ENCODE data around the gene CIB4.
"Not testable (repeated sequence)": the region's sequence is repeated elsewhere in the genome, so short reads cannot be mapped to it uniquely, and the experiment has no call there.

Gene CIB4

GRCh38 chr2:26668041-26668440, 26.9 kb upstream of the CIB4 start:
- TF ChIP-seq CTCF (IDR thresholded peaks at IDR 0.05; ENCODE audit: borderline replicate concordance, insufficient read depth, low read depth, low read length) = no peak
- no peak overlapping the region for H3K4me3 ChIP-seq (ENCODE audit: low read depth, low read length)

- TF ChIP-seq CTCF (IDR thresholded peaks at IDR 0.05; ENCODE audit: borderline replicate concordance, insufficient read depth, low read depth, low read length) = no peak
Observed at GRCh38 chr2:26666671-26667070, 25.5 kb upstream of the CIB4 start.

GRCh38 chr2:26665296-26665695, 24.1 kb upstream of the CIB4 start:
- not testable (repeated sequence) for H3K4me3 ChIP-seq (ENCODE audit: low read depth, low read length)

More at GRCh38 chr2:26666671-26667070, 25.5 kb upstream of the CIB4 start:
- H3K4me3 ChIP-seq (ENCODE audit: low read depth, low read length) = no peak overlapping the region

- no peak for TF ChIP-seq CTCF (IDR thresholded peaks at IDR 0.05; ENCODE audit: borderline replicate concordance, insufficient read depth, low read depth, low read length)
- no peak overlapping the region for H3K4me3 ChIP-seq (ENCODE audit: low read depth, low read length)
Observed at GRCh38 chr2:26660363-26660962, 19.3 kb upstream of the CIB4 start.

GRCh38 chr2:26658691-26659346, 17.7 kb upstream of the CIB4 start:
- no peak for TF ChIP-seq CTCF (IDR thresholded peaks at IDR 0.05; ENCODE audit: borderline replicate concordance, insufficient read depth, low read depth, low read length)
- H3K4me3 ChIP-seq (ENCODE audit: low read depth, low read length) = no peak overlapping the region

GRCh38 chr2:26657265-26657664, 16.1 kb upstream of the CIB4 start:
- no peak for TF ChIP-seq CTCF (IDR thresholded peaks at IDR 0.05; ENCODE audit: borderline replicate concordance, insufficient read depth, low read depth, low read length)
- H3K4me3 ChIP-seq (ENCODE audit: low read depth, low read length) = no peak overlapping the region

GRCh38 chr2:26655611-26656195, 14.5 kb upstream of the CIB4 start:
- H3K4me3 ChIP-seq (ENCODE audit: low read depth, low read length) = no peak overlapping the region
- TF ChIP-seq CTCF (IDR thresholded peaks at IDR 0.05; ENCODE audit: borderline replicate concordance, insufficient read depth, low read depth, low read length) = no peak

- not testable (repeated sequence) for H3K4me3 ChIP-seq (ENCODE audit: low read depth, low read length)
Observed at GRCh38 chr2:26655120-26655519, 14.0 kb upstream of the CIB4 start.

All from GM12875 (cell line).